NT2/D1 (cell line): ENCODE results near the gene PARP4.

Experiments used
- SUZ12 ChIP-seq: IDR thresholded peaks from 2 replicates; pipeline ENCODE4 v1.6.1; 2011; ENCODE audit not compliant: insufficient read length, insufficient read depth; ENCODE audit errors: extremely low read depth
- ZNF274 ChIP-seq: IDR thresholded peaks from 2 replicates; pipeline ENCODE4 v1.6.1; 2011; ENCODE audit warnings: mild to moderate bottlenecking, low read depth, low read length

DNA sequence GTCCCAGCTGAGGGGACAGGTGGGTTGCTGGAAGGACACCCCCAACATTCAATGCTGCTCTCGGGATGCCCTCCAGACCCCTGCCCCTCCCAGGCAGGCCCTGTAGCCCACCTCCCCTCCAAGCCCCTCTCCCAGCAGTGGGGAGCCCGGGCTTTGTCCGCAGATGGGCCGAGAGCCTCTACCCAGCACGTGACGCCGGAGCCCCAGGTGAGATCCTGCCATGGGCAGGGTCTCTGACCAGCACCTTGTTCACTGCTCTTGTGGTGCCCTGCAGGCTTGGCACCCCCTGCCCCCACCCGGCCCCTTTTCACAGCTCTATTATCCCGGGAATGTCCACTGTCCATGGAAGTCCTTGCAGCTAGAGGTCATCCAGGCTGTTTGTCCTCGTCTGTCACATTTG lies 126.7 kb downstream of the PARP4 start:
- TF ChIP-seq SUZ12 (no peak), ZNF274 (no peak)
